ENCODE results near the gene PTPRG. TPM values are rescaled to one million over a fixed set of nuclear protein-coding genes. Genes with fewer than 3 reads are reported as not detected.
"Not testable (repeated sequence)": the region's sequence is repeated elsewhere in the genome, so short reads cannot be mapped to it uniquely, and the experiment has no call there.

Gene PTPRG
- total RNA-seq (2014; rRNA removed; shearing (Covaris generic)) = 9.2 and 15.9 TPM in 2 replicates

DNA sequence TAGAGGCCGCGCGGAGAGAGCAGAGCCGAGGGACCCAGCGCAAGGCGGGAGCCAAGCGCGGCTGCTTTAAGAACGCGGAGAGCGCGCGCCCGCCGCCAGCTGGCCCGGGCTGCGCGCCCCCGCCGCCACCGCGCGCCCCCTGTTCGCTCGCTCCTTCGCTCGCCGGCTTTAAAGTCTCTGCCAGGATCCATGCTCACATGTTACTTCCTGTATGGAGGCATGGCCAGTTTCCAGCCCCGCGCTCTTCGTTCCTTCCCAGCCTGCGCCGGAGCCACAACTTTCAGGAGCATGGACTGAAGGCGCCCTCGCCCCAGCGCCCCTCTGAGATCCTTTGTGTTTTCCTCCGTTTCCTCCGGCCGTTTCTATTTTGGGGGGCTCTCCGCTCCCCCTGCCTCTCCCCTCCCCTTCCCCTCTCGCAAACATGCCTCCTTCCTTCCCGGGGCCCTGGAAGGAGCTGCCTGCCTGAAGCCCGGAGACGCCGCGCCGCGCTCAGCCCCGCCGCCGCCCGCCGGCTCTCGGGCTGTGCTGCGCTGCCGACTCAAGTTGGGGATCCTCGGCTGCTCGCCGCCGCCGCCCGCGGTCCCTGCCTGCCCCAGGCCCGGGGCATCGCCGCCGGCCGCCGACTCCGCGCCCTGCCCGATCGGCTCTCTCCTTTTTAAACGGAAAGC, at the start of gene PTPRG:
TSS of gene PTPRG (plus strand) at position 198 of the 668 bp plus-strand sequence. CDS start 717 bp downstream, outside the sequence.
- peak; percentile 88 for DNase-seq (ENCODE audit: low read depth)

DNA sequence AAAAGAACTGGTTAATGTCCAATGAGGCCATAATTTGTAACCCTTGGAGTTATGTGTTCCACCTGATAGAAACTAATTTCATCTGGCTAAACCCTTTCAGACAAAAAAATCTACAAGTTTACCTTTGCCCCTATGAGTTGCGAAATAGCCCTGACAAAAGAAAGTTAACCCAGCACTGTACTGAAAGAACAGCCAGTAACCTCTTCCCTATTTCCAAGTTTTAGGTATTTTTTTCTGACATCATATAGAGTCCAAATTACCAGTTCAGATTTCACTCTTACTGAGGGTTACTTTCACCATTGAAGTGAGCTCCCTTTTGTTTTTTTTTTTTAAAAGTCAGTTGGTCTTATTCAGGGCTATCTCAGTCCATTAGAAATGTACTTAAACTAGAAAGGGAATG, 42.8 kb upstream of the PTPRG start:
- no peak for DNase-seq (ENCODE audit: low read depth)

DNA sequence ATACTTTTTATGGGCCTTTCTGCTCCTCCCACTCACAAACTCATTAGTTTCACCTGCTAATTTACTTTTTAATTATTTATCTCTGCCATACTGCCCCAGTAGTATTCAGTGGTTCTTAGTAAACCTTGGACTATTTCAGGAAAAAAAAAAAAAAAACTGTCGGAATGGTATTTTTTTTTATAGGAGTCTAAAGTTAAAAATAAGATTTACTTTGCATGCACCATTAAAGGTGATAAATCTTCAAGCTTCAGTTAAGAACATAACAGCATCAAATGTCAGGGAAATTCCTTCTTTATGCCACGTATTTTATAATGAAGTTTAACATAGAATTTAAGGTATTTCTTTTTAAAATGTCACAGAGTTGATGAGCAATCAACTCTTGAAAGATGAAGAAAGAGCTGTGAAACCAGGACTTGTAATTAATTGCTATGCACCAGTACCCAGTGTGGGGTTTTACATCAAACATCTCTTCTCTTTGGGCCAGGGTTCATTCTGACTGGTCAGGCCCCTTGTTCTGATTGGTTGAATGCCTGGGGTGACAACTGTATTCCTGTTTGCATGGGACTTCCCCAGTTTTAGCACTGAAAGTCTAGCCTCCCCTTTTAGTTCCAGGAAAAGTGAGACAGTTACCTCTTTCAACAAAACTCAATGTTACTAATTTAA, 40.3 kb upstream of the PTPRG start:
- DNase-seq (ENCODE audit: low read depth) = no peak

DNA sequence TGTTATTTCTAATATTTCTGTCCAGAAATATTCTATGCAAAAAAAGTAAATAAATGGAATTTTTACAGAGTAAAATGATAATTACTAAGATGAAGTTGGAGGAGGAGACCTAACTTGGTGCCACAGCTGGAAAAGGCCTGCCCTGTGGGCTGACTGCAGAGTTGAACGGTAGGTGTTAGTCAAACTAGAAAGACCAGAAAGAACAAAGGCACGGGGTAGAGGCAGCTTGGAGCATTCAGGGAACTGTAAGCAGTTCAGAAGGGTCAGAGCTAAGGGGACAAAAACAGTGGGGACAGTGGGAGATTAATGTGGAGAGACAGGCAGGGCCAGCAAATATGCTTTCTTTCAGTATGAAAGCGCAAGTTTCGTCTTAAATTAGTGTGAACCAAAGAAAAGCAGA, 39.3 kb upstream of the PTPRG start:
- no peak for DNase-seq (ENCODE audit: low read depth)

DNA sequence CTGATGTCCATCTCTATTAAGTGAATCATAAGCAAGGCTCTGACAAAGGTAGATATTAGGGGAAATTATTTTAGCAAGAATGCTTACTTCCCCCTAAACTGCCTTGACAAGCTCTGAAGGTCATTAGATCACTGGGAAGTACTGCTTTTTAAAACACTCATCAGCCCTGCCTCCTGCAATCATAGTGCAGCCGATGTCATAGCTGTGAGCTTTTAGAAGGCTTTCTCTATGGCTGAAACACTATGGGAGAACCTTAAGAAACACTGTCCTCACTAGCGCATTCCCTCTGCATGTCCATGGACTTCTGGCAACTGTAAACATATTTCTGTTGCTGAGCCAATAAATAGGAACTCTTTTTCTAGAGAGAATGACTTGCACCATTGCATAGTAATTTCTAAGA, 38.7 kb upstream of the PTPRG start:
- no peak for DNase-seq (ENCODE audit: low read depth)

DNA sequence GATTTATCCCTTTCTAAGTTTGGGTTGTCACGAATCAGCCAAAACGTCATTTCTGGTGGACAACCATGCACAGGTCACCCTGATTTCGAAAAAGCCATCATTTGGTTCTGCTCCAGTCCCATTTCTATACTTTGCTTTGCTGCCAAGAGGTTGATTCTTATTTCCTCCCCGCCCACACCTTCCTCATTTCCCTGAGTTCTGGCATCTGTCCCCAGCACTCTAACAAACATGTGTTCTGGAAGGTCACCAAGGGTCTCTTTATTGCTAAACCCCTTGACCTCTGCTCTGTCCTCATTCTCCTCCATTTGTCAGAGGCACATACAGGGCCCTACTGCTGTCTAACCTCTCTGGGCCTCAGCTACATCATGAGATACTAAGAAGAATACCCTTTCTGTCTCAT, 36.4 kb upstream of the PTPRG start:
- DNase-seq (ENCODE audit: low read depth) = no peak

DNA sequence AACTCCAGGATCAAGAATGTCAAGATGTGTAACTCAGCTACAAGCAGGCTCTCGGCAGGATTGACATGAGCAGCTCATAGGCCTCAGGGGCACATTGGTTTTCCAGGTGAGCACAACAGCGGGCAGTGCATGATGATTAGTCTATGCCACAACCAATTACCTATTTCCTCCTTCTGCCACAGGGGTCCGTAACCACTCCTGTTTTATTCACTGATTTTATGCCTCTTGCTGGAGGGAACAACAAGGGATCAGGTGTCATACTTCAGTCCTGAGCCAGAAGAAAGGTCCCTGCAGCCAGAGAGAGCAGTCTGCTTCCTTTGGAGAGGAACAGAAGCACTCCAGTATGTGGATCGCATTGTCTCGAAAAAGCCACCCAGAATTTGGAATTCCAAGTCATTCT, 35.1 kb upstream of the PTPRG start:
- DNase-seq (ENCODE audit: low read depth) = no peak

DNA sequence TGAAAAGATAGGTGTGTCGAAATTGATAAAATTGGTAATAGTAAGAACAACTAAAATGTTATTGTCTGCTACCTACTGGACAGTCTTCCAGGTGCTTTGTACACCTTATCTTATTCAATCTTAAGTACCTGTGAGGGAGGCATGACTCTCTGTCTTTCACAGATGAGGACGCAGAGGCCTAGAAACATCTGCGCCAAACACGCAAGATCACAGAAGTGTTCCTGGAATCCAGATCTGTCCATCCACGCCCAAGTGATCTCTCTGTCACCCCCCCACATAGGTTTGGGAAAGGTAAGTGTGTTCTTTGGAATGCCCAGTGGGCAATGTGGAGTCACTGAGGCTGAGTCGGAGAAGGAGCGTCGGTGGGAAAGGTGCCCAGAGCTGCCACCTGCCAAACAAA, 34.4 kb upstream of the PTPRG start:
- no peak for DNase-seq (ENCODE audit: low read depth)

DNA sequence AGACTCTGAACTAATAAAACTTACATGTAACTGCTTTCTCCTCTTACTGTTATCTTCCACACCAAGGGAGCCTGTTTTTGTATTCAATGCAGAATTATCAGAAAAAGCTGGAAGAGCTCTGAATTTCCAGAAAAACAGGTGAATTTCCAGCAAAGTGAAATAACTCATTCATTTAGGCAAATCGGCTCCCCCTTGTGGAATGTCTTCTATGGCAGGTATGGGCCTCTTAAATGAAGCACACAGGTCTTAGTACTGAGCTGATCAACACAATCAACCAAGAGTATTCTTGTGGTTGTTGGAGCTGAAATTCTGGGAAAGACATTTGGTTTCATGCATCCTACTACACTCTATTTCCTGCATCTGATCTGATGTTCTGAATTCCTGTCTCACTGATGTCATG, 31.0 kb upstream of the PTPRG start:
- peak; percentile 41 for DNase-seq (ENCODE audit: low read depth)

DNA sequence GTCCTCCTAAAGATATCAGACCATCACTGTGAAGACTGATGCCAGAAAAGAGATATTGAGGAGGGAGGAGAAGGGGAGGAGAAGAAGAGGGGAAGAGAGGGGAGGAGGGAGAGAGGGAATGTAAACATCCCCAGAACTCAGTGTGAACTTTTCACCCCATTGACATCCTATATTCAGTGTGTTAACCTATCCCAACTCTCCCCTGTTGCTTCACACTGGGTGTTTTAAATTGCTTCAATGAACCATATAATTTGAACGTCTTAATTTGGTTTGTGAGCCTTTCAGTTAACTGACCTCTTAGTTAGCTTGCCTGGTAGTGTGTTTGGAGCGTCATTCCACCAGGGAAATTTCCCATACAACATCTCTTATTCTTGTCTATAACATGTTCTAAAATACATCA, 29.8 kb upstream of the PTPRG start:
- DNase-seq (ENCODE audit: low read depth) = no peak

DNA sequence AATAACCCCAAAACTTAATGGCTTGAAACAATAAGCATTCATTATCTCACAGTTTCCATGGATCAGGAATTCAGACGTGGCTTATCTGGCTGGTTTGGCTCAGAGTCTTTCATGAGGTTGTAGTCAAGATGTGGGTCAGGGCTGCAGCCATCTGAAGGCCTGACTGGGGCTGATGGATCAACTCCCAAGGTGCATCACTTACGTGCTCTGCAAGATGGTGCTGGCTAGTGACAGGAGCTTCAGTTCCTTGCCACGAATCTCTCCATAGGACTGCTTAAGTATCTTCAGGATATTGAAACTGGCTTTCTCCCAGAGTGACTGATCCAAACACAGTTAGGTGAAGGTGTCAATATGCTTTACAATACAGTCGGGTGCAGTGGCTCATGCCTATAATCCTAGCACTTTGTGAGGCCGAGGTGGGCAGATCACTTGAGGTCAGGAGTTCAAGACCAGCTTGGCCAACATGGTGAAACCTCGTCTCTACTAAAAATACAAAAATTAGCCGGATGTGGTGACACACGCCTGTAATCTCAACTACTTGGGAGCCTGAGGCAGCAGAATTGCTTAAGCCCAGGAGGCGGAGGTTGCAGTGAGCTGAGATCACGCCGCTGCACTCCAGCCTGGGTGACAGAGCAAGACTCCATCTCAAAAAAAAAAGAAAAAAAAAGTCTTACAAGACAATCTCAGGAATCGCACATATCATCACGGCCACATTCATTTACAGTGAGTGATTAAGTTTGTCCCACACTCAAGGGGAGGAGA, 28.5 kb upstream of the PTPRG start:
- DNase-seq (ENCODE audit: low read depth) = peak; percentile 5

DNA sequence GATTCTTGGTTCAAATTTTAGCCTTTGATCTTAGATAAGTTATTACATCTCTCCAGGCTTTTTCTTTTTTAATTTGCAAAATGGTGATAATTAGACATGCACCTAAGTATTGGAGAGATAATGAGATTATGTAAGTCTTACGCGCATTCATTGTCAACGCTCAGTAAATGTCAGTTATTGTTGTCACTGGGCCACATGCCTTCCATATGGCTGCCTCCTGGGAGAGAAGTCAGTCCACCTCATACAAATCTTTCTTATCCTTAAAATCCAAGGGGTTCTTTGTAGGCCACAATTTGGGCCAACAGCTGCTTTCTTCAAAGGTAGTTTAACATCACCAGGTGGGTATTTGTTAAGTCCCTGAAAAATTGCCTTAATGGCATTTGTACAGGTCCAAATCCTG, 25.5 kb upstream of the PTPRG start:
- DNase-seq (ENCODE audit: low read depth) = no peak

DNA sequence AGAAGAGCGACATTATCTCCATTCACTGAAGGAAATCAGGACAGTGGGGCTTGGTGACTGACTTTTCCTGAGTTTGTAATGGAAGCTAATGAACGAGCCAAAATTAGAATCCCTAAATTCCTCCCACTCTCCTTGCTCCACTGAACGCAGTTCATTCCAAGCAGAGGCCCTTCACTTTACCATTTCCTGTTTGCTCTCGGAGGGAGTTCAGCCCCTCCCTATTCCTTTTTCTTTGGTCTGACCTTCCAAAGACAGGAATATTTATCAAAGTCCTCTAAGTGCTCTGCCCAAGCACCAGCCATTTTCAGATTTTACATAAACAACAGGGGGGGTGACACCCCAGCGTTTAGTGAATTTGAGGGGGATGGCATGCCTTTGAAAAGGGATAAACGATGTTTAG, 24.0 kb upstream of the PTPRG start:
- no peak for DNase-seq (ENCODE audit: low read depth)

DNA sequence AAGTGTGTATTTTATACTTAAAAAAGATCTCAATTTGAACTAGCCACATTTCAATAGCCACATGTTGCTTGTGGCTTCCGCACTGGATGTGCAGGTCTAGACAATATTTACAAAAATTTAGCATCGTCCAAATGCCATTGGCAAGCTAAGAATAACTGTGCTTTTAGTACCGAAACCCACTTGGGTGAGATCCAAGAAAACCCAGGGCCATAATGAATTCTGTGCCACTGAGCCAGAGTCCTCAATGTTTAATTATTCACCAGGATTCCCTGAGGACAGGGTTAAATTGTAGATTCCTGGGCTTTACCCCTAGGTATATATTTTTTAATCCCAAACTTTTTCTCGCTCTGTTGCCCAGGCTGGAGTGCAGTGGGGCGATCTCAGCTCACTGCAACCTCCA, 22.9 kb upstream of the PTPRG start:
- DNase-seq (ENCODE audit: low read depth) = no peak

DNA sequence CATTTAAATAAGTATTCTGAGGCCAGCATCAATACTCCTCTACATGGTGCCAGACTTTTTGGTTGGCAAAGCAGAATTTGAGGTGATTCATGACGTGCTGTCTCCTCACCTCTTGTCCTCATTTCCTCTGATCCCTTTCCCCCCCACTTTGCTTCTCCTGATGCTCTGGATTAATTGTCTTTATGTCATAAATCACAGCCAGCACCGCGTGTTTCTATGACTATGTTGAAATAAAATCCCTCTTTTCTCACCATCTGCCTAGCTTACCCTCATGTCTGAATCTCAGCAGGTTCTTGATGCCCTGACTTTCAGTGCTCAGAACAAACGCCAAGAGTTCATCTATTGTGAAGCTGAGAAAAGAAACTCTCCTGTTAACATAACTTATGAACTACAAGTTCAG, 19.7 kb upstream of the PTPRG start:
- DNase-seq (ENCODE audit: low read depth) = no peak

DNA sequence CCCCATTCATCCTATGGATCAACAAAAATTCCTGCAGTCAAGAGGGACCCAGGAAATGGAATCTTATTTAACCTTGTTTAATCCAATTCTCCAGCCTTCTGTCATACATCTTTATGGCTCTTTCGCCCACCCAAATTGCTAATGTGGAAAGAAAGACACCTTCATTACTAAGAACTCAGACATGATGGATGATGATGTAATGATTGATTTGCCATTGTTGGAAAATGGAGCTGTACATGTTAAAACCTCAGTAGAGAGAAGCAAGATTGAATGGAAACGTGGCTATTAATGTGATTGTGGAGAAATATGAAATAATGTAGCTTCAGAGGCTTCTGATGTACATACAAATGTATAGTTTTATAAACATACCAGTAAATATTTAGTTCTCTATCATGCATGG, 15.7 kb upstream of the PTPRG start:
- no peak for DNase-seq (ENCODE audit: low read depth)

DNA sequence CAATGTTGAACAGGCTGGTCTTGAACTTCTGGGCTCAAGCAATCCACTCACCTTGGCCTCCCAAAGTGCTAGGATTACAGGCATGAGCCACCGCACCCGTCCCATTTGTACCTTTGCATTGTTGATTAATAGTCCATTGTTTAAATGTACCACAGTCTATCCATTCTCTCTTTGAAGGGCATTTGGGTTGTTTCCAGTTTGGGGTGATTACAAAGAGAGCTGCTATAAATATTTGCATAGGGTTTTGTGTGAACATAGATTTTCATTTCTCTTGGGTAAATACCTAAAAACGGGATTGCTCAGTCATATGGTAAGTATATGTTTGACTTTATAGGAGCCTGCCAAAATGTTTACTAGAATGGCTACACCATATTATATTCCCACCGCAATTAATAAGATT, 13.7 kb upstream of the PTPRG start:
- no peak for DNase-seq (ENCODE audit: low read depth)

DNA sequence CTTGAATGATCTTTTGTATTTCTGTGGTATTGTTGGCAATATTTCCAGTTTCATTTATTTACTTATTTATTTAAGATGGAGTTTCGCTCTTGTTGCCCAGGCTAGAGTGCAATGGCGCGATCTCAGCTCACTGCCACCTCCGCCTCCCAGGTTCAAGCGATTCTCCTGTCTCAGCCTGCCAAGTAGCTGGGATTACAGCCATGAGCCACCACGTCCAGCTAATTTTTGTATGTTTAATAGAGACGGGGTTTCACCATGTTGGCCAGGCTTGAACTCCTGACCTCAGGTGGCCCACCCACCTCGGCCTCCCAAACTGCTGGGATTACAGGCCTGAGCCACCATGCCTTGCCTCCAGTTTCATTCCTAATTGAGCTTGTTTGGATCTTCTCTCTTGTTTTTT, 8.7 kb upstream of the PTPRG start:
- DNase-seq (ENCODE audit: low read depth) = not testable (repeated sequence)

DNA sequence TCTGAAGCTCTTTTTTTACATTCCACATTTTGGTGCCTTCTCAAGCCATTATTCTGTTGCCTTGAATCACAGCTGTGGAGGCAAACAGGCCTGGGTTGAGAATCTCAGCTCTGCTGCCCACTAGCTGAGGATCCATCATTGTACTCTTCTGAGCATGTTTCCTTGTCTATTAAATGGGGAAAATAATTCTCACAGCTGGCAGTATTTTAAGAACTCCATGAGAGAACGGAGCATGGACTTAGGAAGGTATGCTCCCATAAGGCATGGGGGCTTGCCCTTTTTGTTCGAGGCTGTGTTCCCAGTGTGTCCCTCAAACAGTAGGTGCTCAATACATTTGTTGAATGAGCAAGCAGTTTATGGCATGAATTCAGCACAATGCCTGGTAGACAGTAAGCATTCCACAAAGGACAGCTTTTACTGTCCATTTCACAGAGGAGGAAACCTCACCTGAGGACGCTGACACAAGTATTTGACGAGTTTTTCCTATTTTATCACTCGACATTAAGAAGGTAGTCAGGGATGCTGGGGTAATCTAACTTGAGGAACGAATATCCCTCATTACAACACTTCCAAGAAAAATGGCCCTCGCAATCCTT, 2.1 kb upstream of the PTPRG start:
- DNase-seq (ENCODE audit: low read depth) = peak; percentile 14

DNA sequence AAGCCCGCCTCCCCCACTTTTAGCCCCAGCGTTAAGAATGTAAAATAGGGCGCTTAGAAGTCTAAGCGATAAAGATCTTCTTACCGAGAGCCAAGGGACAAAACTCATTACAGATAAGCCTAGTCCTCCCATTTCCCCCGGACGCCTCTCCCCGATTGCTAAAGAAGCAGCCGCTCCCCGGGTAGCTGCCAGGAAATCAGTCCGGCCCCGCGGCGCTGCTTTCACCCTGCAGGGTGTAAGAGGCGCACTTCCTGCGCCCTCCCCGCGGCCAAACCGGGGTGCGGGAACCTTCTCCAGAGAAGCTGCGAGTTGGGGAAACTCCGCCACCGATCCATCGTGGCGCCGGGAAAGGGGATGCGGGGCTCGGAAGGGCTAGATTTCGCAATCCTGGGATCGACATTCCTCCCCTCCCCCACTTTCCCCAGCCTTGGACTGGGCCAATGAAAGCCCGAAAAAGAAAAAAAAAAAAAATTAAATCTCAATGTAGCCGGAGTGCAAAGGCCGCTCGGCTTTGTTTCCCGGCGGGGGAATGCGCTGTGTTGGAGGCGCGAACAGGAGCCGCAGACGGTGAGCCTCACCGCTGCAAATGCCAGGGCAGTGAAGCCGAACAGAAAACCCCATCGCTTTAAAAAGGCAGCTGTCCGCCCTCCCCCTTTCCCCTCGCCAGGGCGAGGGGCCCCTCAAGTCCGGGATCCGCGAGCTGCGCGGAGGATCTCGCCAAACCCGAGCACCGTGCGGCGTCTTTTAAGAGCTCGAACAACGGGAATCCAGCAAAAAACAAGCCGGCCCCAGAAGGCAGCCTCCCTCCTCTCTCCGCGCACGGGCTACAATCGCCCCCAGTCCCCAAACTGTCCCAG, 626 bp upstream of the PTPRG start:
- peak; percentile 82 for DNase-seq (ENCODE audit: low read depth)

DNA sequence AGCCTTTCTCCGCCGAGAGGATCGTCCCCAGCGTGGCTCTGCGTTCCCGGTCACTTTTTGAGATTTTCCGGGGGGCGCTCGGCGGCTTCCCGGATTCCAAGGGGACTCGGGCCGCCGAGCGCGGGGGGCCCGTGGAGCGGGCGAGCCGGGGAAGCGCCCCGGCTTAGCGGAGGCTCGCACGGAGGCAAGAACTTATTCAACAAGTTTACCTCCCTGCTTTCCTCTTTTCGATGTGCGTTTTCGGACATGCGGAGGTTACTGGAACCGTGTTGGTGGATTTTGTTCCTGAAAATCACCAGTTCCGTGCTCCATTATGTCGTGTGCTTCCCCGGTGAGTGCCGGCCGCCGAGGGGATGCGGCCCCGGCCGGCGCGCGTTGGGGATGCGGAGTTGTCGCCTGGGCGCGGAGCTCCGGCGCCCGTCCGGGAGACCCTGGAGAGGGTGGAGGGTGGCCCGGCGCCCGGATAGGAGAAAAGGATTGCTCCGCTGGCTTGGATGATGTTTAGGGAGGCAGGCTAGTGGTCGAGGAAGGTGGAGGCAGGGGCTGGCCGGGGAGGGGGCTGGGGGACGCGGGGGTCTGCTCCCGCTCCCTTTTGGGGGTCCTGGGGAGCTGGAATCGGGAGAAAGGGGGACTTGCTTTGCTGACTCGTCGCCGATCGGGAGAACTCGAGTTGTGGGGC, 810 bp downstream of the PTPRG start:
- peak; percentile 13 for DNase-seq (ENCODE audit: low read depth)

Measured in M059J (cell line).